Putamen (tissue), 1 donor: Measurements from ENCODE around the gene SURF4.
"Not testable (repeated sequence)": the region's sequence is repeated elsewhere in the genome, so short reads cannot be mapped to it uniquely, and the experiment has no call there.

Source experiments
- DNase-seq: peaks from one replicate; pipeline ENCODE4 v3.0.0-alpha.2; 2016; ENCODE audit warnings: low spot score

The SURF4 gene

GRCh38 chr9:133352635-133353340, 23.1 kb downstream of the SURF4 start:
- no peak for DNase-seq

GRCh38 chr9:133351908-133352634, 23.8 kb downstream of the SURF4 start:
- no peak for DNase-seq

GRCh38 chr9:133351526-133351907, 24.3 kb downstream of the SURF4 start:
- no peak for DNase-seq

GRCh38 chr9:133349965-133350616, 25.8 kb downstream of the SURF4 start:
- DNase-seq: no peak

- DNase-seq: no peak
Observed at GRCh38 chr9:133348718-133349573, 26.9 kb downstream of the SURF4 start.

- peak; percentile 94 for DNase-seq
Observed at GRCh38 chr9:133347985-133348717, 27.7 kb downstream of the SURF4 start, which contains the start of the genes MED22 and RPL7A. TSS of gene MED22 (minus strand) at chr9:133348131. CDS start at chr9:133346662, 1,469 bp downstream. TSS of gene RPL7A (plus strand) at chr9:133348218. CDS start at chr9:133348244, 26 bp downstream.

- no peak for DNase-seq
Observed at GRCh38 chr9:133347515-133347984, 28.3 kb downstream of the SURF4 start.

GRCh38 chr9:133346021-133346785, 29.7 kb downstream of the SURF4 start:
- no peak for DNase-seq

- DNase-seq: no peak
Observed at GRCh38 chr9:133345596-133345995, 30.3 kb downstream of the SURF4 start.

GRCh38 chr9:133344979-133345378, 30.9 kb downstream of the SURF4 start:
- DNase-seq: no peak

GRCh38 chr9:133344071-133344470, 31.8 kb downstream of the SURF4 start:
- no peak for DNase-seq

- DNase-seq: no peak
Observed at GRCh38 chr9:133342570-133342969, 33.3 kb downstream of the SURF4 start.

GRCh38 chr9:133342069-133342406, 33.8 kb downstream of the SURF4 start:
- no peak for DNase-seq

GRCh38 chr9:133341369-133342068, 34.3 kb downstream of the SURF4 start:
- DNase-seq: no peak

- DNase-seq: no peak
Observed at GRCh38 chr9:133340916-133341315, 34.9 kb downstream of the SURF4 start.

GRCh38 chr9:133340256-133340655, 35.6 kb downstream of the SURF4 start:
- DNase-seq: no peak

GRCh38 chr9:133339641-133340040, 36.2 kb downstream of the SURF4 start:
- DNase-seq: no peak

GRCh38 chr9:133335924-133336811, 39.7 kb downstream of the SURF4 start, which contains the start of gene SURF6:
TSS of gene SURF6 (minus strand) at chr9:133336188. CDS start at chr9:133336132, 56 bp downstream.
- peak; percentile 91 for DNase-seq

- not testable (repeated sequence) for DNase-seq
Observed at GRCh38 chr9:133334888-133335287, 41.0 kb downstream of the SURF4 start.
